ENCODE measurements around the gene TPM1.

DNA sequence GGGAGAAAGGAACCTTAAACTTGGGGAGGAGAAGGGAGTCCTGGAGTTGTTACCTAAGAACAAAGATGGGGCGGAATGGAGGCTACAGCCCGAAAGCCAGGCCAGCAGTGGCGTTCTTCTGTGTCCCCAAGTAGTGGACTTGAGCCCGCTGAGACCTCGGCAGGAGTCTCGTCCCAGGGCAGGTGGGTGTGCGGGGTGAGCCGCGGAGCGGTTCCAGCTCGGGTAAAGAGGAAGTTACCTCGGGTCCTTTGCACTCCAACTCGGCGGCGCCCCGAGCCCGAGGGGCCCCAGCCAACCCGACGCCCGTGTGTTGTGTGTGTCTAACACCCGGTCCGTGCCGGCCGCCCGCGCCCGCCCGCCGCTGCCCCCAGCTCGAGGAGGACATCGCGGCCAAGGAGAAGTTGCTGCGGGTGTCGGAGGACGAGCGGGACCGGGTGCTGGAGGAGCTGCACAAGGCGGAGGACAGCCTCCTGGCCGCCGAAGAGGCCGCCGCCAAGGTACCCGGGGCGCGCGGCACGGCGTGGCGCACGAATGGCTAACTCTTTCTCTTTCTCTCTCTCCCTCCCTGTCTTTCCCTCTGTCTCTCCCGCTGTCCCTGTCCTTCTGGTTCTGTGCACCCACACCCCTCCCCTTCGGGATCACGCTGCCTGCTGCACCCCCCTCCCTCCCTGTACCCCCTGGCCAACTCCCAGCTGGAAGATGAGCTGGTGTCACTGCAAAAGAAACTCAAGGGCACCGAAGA lies 959 bp downstream of the TPM1 start:
- TF ChIP-seq, protein P1, sequence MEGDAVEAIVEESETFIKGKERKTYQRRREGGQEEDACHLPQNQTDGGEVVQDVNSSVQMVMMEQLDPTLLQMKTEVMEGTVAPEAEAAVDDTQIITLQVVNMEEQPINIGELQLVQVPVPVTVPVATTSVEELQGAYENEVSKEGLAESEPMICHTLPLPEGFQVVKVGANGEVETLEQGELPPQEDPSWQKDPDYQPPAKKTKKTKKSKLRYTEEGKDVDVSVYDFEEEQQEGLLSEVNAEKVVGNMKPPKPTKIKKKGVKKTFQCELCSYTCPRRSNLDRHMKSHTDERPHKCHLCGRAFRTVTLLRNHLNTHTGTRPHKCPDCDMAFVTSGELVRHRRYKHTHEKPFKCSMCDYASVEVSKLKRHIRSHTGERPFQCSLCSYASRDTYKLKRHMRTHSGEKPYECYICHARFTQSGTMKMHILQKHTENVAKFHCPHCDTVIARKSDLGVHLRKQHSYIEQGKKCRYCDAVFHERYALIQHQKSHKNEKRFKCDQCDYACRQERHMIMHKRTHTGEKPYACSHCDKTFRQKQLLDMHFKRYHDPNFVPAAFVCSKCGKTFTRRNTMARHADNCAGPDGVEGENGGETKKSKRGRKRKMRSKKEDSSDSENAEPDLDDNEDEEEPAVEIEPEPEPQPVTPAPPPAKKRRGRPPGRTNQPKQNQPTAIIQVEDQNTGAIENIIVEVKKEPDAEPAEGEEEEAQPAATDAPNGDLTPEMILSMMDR (IDR thresholded peaks at IDR 0.05): no peak
- TF ChIP-seq EZH2 (IDR thresholded peaks at IDR 0.05; ENCODE audit: borderline replicate concordance, insufficient read depth, low read depth, low read length, poor library complexity, severe bottlenecking): peak; percentile 2

All from B cell (primary cell).